Kidney glomerular epithelial cell (primary cell): ENCODE data around the gene RNF225.
"Not testable (repeated sequence)": the region's sequence is repeated elsewhere in the genome, so short reads cannot be mapped to it uniquely, and the experiment has no call there.

ENCODE experiments used
- DNase-seq: peaks from one replicate; lab custom pipeline; 2025; lab: John Stamatoyannopoulos, UW

The RNF225 gene

GRCh38 chr19:58395220-58395978, at the start of gene RNF225:
Gene RNF225 (plus strand): TSS chr19:58395656. CDS start chr19:58396090, 434 bp downstream.
- DNase-seq: no peak

GRCh38 chr19:58346961-58347929, 48.2 kb upstream of the RNF225 start:
- DNase-seq: peak; percentile 57

GRCh38 chr19:58348080-58348479, 47.4 kb upstream of the RNF225 start:
- not testable (repeated sequence) for DNase-seq

GRCh38 chr19:58349590-58349989, 45.9 kb upstream of the RNF225 start:
- no peak for DNase-seq

GRCh38 chr19:58350001-58350861, 45.2 kb upstream of the RNF225 start:
- DNase-seq: no peak

- DNase-seq: no peak
Measured at GRCh38 chr19:58350871-58351557, 44.4 kb upstream of the RNF225 start.

GRCh38 chr19:58351558-58351878, 43.9 kb upstream of the RNF225 start:
- DNase-seq: no peak

- DNase-seq: no peak
Measured at GRCh38 chr19:58351990-58352755, 43.3 kb upstream of the RNF225 start.

GRCh38 chr19:58352760-58353671, 42.4 kb upstream of the RNF225 start, which contains the start of gene A1BG:
Gene A1BG (minus strand): TSS chr19:58353492. CDS start chr19:58353437, 55 bp downstream.
- no peak for DNase-seq

- DNase-seq: no peak
Measured at GRCh38 chr19:58353717-58354477, 41.6 kb upstream of the RNF225 start.

- DNase-seq: no peak
Measured at GRCh38 chr19:58354478-58355030, 40.9 kb upstream of the RNF225 start.

GRCh38 chr19:58355215-58355796, 40.1 kb upstream of the RNF225 start:
- no peak for DNase-seq

- DNase-seq: no peak
Measured at GRCh38 chr19:58355908-58356765, 39.3 kb upstream of the RNF225 start.

- DNase-seq: no peak
Measured at GRCh38 chr19:58356766-58357480, 38.5 kb upstream of the RNF225 start.

GRCh38 chr19:58357481-58358145, 37.8 kb upstream of the RNF225 start:
- DNase-seq: no peak

GRCh38 chr19:58361900-58362271, 33.6 kb upstream of the RNF225 start:
- no peak for DNase-seq
